AG09309 (cell line): ENCODE results near the gene NCK1.

Source experiments
- DNase-seq: peaks from one replicate; pipeline ENCODE4 v3.0.0-alpha.2; 2010; ENCODE audit warnings: low read depth
- H3K4me3 ChIP-seq: 2 replicates; pipeline ENCODE4 v1.5.1; 2011; ENCODE audit warnings: mild to moderate bottlenecking, low read depth, low read length, moderate library complexity; ENCODE audit not compliant: control insufficient read depth
- TF ChIP-seq, protein P1 (sequence below): IDR thresholded peaks from 2 replicates; pipeline ENCODE4 v1.5.1; 2011; ENCODE audit warnings: mild to moderate bottlenecking, low read depth, low read length, inconsistent platforms; ENCODE audit not compliant: insufficient read depth, control insufficient read depth; ENCODE audit errors: missing control alignments

Gene NCK1

DNA sequence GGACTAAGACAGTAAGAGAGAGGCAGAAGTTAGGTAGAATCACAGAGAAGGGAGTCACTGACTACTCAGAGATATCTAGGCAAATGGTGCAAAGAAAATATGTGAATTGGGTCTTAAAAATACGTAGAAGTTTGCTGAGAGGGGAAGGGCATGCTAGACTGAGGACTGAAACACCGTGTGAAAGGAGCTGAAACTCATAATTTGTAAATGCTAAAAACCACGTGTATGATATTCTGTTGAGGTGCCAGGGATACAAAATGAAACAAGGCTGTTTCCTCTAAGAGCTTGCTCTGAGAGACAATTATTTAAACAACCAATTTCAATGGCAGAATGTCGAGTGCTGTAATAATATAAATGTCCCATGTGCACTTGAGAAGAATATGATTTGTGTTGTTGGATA, 47.2 kb downstream of the NCK1 start:
- TF ChIP-seq, protein P1, sequence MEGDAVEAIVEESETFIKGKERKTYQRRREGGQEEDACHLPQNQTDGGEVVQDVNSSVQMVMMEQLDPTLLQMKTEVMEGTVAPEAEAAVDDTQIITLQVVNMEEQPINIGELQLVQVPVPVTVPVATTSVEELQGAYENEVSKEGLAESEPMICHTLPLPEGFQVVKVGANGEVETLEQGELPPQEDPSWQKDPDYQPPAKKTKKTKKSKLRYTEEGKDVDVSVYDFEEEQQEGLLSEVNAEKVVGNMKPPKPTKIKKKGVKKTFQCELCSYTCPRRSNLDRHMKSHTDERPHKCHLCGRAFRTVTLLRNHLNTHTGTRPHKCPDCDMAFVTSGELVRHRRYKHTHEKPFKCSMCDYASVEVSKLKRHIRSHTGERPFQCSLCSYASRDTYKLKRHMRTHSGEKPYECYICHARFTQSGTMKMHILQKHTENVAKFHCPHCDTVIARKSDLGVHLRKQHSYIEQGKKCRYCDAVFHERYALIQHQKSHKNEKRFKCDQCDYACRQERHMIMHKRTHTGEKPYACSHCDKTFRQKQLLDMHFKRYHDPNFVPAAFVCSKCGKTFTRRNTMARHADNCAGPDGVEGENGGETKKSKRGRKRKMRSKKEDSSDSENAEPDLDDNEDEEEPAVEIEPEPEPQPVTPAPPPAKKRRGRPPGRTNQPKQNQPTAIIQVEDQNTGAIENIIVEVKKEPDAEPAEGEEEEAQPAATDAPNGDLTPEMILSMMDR: no peak
- DNase-seq: no peak
- H3K4me3 ChIP-seq: no peak overlapping the region

DNA sequence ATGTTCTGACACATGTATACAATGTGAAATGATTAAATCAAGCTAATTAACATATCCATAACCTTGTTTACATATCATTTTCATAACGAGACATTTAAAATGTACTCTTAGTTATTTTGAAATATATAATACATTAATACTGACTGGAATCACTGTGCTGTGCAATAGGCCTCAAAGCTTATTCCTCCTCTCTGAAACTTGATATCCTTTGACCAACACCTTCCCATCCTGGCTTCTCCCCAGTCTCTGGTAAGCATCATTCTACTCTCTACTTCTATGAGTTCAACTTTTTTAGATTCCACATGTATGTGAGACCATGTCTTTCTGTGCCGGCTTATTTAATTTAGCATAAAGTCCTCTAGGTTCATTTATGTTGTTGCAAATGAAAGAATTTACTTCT, 48.7 kb downstream of the NCK1 start:
- H3K4me3 ChIP-seq: no peak overlapping the region
- TF ChIP-seq, protein P1: no peak
- no peak for DNase-seq

DNA sequence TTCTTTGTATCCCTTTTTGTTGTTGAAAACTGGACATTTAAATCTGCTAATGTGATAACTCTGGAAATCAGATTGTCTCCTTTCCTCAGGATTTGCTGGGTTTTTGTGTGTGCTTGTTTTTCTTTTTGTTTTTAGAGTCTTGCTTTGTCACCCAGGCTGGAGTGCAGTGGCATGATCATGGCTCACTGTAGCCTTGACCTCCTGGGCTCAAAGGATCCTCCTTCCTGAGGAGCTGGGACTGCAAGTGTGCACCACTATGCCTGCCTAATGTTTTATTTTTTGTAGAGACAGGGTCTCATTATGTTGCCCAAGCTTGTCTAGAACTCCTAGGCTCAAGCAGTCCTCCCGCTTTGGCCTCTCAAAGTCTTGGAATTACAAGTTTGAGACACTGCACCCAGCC, 51.2 kb downstream of the NCK1 start:
- DNase-seq: no peak
- TF ChIP-seq, protein P1: no peak
- H3K4me3 ChIP-seq: no peak overlapping the region

DNA sequence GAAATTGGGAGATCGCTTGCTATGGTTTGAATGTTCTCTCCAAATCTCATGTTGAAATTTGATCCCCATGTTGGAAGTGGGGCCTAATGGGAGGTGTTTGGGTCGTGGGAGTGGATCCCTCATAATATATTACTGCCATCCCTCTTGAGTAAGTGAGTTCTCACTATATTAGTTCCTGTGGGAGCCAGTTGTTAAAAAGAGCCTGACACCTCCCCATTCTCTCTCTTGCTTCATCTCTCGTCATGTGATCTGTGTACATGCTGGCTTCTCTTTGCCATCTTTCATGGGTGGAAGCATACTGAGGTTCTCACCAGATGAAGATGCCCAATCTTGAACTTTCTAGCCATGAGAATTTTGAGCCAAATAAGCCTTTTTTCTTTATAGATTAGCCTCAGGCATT, 52.7 kb downstream of the NCK1 start:
- DNase-seq: no peak
- TF ChIP-seq, protein P1: no peak
- H3K4me3 ChIP-seq: no peak overlapping the region

DNA sequence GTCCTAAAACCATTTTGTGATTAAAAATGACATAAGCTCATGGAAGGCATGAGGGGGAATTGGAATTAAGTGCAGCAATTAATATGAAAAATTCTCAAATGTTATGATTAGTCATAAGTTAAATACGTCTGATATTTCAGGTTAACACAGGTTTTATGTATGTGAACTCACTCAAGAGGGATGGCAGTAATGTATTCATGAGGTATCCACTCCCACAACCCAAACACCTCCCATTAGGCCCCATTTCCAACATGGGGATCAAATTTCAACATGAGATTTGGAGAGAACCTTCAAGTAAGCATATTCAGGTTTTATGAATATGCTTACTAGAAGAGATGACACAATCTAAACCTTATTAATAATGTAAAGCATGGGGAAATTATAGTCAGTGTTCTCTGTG, 54.2 kb downstream of the NCK1 start:
- H3K4me3 ChIP-seq: no peak overlapping the region
- TF ChIP-seq, protein P1: no peak
- no peak for DNase-seq

DNA sequence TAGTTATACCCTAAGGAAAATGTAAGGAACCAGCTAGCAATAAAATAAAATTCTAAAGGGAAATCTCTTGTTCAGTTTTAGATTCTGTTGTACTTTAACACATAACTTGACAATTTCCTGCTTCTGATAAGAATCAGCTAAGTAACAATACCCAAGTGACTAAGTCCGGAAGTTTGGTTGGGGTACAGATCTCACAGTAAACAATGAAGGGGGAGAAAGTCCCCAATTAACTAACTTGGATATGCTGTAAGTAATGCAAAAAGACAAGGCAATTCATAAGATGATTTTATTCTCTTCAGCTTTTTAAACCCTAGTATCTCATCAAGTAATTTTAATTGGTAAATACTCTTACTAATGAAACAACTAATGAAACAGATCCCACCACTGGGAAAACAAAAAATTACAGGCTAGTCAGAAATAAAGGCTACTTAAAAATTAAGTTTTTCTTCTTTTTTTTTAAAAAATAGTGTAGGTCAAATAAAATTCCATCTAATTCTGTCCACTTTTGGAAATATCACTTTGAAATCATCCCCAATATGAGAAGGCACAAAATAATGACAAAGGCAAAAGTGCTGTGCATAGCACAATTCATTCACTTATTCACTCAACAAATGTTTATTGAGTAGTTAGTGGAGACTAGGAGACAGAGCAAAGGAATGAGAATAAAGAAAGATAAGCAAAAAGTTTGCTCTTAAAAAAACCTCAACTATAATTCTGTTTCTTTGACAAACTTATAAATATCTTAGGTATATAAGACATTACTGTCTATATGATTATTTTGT, 58.0 kb downstream of the NCK1 start:
- H3K4me3 ChIP-seq: no peak overlapping the region
- TF ChIP-seq, protein P1: no peak
- no peak for DNase-seq

DNA sequence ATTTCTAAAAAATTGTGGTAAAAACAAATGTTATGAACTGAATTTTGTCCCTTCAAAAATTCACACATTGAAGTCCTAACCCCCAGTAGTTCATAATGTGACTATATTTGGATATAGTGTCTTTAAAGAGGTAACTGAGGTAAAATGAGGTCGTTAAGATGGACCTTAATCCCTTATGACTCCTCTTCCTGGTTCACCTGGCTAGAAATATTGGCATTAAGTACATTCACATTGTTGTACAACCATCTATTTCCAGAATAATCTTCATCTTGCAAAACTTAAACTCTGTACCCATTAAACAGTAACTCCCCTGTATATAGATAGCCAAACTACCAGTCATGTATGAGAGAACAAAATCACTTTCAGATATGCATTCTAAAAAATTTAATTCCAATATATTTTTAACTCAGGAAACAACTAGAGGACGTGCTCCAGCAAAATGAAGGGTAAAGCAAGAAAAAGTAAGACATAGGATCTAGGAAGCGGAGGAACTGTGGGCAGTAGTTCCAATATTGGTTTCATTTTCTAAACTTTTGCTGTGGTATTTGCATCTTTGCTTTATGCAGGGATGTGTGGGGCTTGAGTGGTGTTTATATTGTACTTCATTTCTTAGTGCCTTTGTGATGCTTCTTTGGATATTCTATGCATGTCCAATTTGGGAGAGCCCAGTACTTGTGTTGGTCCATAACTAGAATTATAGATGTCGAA, 59.0 kb downstream of the NCK1 start:
- DNase-seq: no peak
- H3K4me3 ChIP-seq: no peak overlapping the region
- TF ChIP-seq, protein P1: no peak
